Measurements from ENCODE around the gene TRIM38. TPM values are rescaled to one million over a fixed set of nuclear protein-coding genes. Genes with fewer than 3 reads are reported as not detected.

TRIM38 gene
- total RNA-seq (10 to 100 TPM; 17.0 to 17.5 TPM), total RNA-seq (56.3 to 200 (median 109) reads per million in 172 experiments)
- polyA plus RNA-seq (2013, experiment 1 of 2): 17.6 TPM
- 17.9 TPM for polyA plus RNA-seq (2013, experiment 2 of 2)

- H3K27me3 ChIP-seq (ENCODE audit: control insufficient read depth in 1 of 2, insufficient read depth in 2 of 2, low read length in 2 of 2): no peaks in the 10 kb centered on the region
- H3K27ac ChIP-seq (ENCODE audit: low read depth in 1 of 2, low read length in 2 of 2): peak within 1 kb of the TSS; percentile 88 to 95
- H3K36me3 ChIP-seq (ENCODE audit: insufficient read depth, low read length): peaks cover 30% of the 10 kb centered on the region
- ATAC-seq (ENCODE audit: poor library complexity) (peak; percentile 87), DNase-seq (peak; percentile 47 to 96 (median 69))
- CTCF ChIA-PET: interaction anchor here (0.8 to 3.4 kb wide), 6 partner anchors 24 to 1556 kb away, joined by 3 to 33 read pairs (median 3); no protein-coding TSS in a partner anchor
- intact Hi-C loops (cut with DNase I, micrococcal nuclease): loop anchor here in 1 of 2 experiments (5.0 kb wide), 1 partner anchor 60 kb away; a partner anchor contains a TSS
- peaks cover 44% of the 10 kb centered on the region for H3K36me3 Mint-ChIP-seq (ENCODE audit: low read depth)
- H3K9me3 Mint-ChIP-seq: peaks cover 4% of the 10 kb centered on the region
- peaks cover 78% of the 10 kb centered on the region for H3K4me1 Mint-ChIP-seq (ENCODE audit: low read depth)
- H3K27ac Mint-ChIP-seq: peak within 1 kb of the TSS; percentile 97
- peak within 1 kb of the TSS; percentile 97 for H3K4me3 Mint-ChIP-seq
- peak within 1 kb of the TSS; percentile 86 for H3K4me3 ChIP-seq (ENCODE audit: low read length)
- H3K4me1 ChIP-seq (ENCODE audit: insufficient read depth, low read length): peaks cover 76% of the 10 kb centered on the region
- H3K9me3 ChIP-seq (ENCODE audit: control insufficient read depth in 1 of 2, insufficient read depth in 1 of 2, low read length in 2 of 2): no peaks in the 10 kb centered on the region
- POLR2A ChIA-PET: interaction anchor here (0.6 to 4.5 kb wide), 22 partner anchors 15 to 1931 kb away, joined by 3 to 48 read pairs (median 4); a partner anchor contains a TSS
- no peaks in the 10 kb centered on the region for H3K27me3 Mint-ChIP-seq
- no peak for TF ChIP-seq CTCF (IDR thresholded peaks at IDR 0.05)
These were observed at the start of gene TRIM38 for GRCh38 chr6:25962149-25963127. Gene TRIM38 (plus strand): TSS chr6:25962802. CDS start chr6:25966523, 3,721 bp downstream.

GRCh38 chr6:25913741-25914140 lies 48.9 kb upstream of the TRIM38 start:
- no peaks in the 10 kb centered on the region for H3K27me3 ChIP-seq (ENCODE audit: control insufficient read depth in 1 of 2, insufficient read depth in 2 of 2, low read length in 2 of 2)
- ChIA-PET POLR2A (no interaction called here), CTCF (no interaction called here)
- Mint-ChIP-seq H3K27me3 (no peaks in the 10 kb centered on the region), H3K9me3 (no peaks in the 10 kb centered on the region), H3K4me3 (no peak overlapping the region), H3K27ac (no peak overlapping the region), H3K4me1 (ENCODE audit: low read depth) (no peaks in the 10 kb centered on the region), H3K36me3 (ENCODE audit: low read depth) (no peaks in the 10 kb centered on the region)
- no peaks in the 10 kb centered on the region for H3K36me3 ChIP-seq (ENCODE audit: insufficient read depth, low read length)
- H3K4me1 ChIP-seq (ENCODE audit: insufficient read depth, low read length): no peaks in the 10 kb centered on the region
- H3K4me3 ChIP-seq (ENCODE audit: low read length): no peak overlapping the region
- no peak for TF ChIP-seq CTCF (IDR thresholded peaks at IDR 0.05)
- no peak overlapping the region for H3K27ac ChIP-seq (ENCODE audit: low read depth in 1 of 2, low read length in 2 of 2)
- H3K9me3 ChIP-seq (ENCODE audit: control insufficient read depth in 1 of 2, insufficient read depth in 1 of 2, low read length in 2 of 2): no peaks in the 10 kb centered on the region
- ATAC-seq (ENCODE audit: poor library complexity) (no peak), DNase-seq (no peak)
- intact Hi-C loops (cut with DNase I, micrococcal nuclease): no loop called here

GRCh38 chr6:25916330-25916729 lies 46.3 kb upstream of the TRIM38 start:
- no peaks in the 10 kb centered on the region for H3K27me3 ChIP-seq (ENCODE audit: control insufficient read depth in 1 of 2, insufficient read depth in 2 of 2, low read length in 2 of 2)
- H3K9me3 Mint-ChIP-seq: no peaks in the 10 kb centered on the region

More at GRCh38 chr6:25916330-25916729, 46.3 kb upstream of the TRIM38 start:
- H3K36me3 ChIP-seq (ENCODE audit: insufficient read depth, low read length): no peaks in the 10 kb centered on the region
- H3K4me3 ChIP-seq (ENCODE audit: low read length): no peak overlapping the region
- no peak overlapping the region for H3K27ac ChIP-seq (ENCODE audit: low read depth in 1 of 2, low read length in 2 of 2)
- ChIA-PET CTCF (no interaction called here), POLR2A (no interaction called here)
- Mint-ChIP-seq H3K4me1 (ENCODE audit: low read depth) (no peaks in the 10 kb centered on the region), H3K27me3 (no peaks in the 10 kb centered on the region), H3K36me3 (ENCODE audit: low read depth) (no peaks in the 10 kb centered on the region), H3K27ac (no peak overlapping the region), H3K4me3 (no peak overlapping the region)
- no peak for TF ChIP-seq CTCF (IDR thresholded peaks at IDR 0.05)
- ATAC-seq (ENCODE audit: poor library complexity): no peak
- no peak for DNase-seq
- no peaks in the 10 kb centered on the region for H3K4me1 ChIP-seq (ENCODE audit: insufficient read depth, low read length)
- intact Hi-C loops (cut with DNase I, micrococcal nuclease): no loop called here
- no peaks in the 10 kb centered on the region for H3K9me3 ChIP-seq (ENCODE audit: control insufficient read depth in 1 of 2, insufficient read depth in 1 of 2, low read length in 2 of 2)
